DND-41 (cell line): ENCODE measurements around the gene EFCC1.

Source experiments
- EZH2 ChIP-seq: IDR thresholded peaks from 3 replicates; pipeline ENCODE4 v1.6.1; 2012; ENCODE audit warnings: borderline replicate concordance, low read depth, mild to moderate bottlenecking, moderate library complexity, low read length, inconsistent platforms; ENCODE audit not compliant: severe bottlenecking
- TF ChIP-seq, protein P1 (sequence below): IDR thresholded peaks from 2 replicates; pipeline ENCODE4 v1.5.1; 2012; ENCODE audit warnings: borderline replicate concordance, low read length, moderate library complexity, mild to moderate bottlenecking; ENCODE audit not compliant: poor library complexity, severe bottlenecking; ENCODE audit errors: extremely low read depth

DNA sequence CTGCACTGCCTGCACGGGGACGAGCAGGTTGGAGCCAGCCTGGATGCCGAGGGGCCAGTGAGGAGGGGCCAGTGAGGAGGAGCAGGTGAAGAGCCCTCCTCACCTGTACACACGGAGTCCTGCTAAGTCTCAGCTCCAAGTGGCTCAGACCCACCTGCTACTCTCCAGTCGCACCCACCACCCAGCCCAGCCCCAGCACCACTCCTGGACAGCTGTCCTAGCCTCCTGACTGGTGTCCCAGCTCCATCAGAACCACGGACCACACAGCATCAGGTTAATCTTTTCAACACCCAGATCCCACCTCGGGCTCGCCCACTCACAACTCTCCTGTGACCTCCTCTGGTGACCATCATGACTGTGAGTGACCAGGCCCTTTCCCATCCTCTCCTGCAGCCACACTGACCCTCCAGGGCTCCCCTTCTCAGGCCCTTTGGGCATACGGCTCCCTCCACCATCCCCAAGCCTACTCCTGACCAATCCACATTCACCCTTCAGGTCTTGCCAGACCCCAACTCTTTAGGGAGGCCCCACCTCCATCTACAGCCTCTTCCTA lies 13.8 kb downstream of the EFCC1 start:
- TF ChIP-seq, protein P1, sequence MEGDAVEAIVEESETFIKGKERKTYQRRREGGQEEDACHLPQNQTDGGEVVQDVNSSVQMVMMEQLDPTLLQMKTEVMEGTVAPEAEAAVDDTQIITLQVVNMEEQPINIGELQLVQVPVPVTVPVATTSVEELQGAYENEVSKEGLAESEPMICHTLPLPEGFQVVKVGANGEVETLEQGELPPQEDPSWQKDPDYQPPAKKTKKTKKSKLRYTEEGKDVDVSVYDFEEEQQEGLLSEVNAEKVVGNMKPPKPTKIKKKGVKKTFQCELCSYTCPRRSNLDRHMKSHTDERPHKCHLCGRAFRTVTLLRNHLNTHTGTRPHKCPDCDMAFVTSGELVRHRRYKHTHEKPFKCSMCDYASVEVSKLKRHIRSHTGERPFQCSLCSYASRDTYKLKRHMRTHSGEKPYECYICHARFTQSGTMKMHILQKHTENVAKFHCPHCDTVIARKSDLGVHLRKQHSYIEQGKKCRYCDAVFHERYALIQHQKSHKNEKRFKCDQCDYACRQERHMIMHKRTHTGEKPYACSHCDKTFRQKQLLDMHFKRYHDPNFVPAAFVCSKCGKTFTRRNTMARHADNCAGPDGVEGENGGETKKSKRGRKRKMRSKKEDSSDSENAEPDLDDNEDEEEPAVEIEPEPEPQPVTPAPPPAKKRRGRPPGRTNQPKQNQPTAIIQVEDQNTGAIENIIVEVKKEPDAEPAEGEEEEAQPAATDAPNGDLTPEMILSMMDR = no peak
- TF ChIP-seq EZH2 = no peak
